Lung (tissue), 12 donors: ENCODE measurements around the gene GPR87. TPM values are rescaled to one million over a fixed set of nuclear protein-coding genes. Genes with fewer than 3 reads are reported as not detected.

Experiments used
- ATAC-seq: fragments of 200-7000 bp; cut with Tn5 transposase; one replicate; pipeline ENCODE4 v1.9.1; 2020; ENCODE audit warnings: moderate number of reproducible peaks; ENCODE audit not compliant: insufficient read depth, low FRiP score
- DNase-seq, 3 donors: peaks; one replicate each; pipeline ENCODE4 v3.0.0-alpha.2; 2013 to 2017
- H3K27ac ChIP-seq, 2 donors: one replicate each; pipeline ENCODE4 v1.5.1; 2013; ENCODE audit warnings: mild to moderate bottlenecking in 2 of 2, moderate library complexity in 2 of 2, control low read depth in 1 of 2, inconsistent platforms in 1 of 2, low read depth in 1 of 2, low read length in 1 of 2
- H3K27me3 ChIP-seq, 3 donors: one replicate each; pipeline ENCODE4 v1.5.1; 2013; ENCODE audit warnings: low read length in 2 of 3; ENCODE audit not compliant: control insufficient read depth in 3 of 3, insufficient read depth in 3 of 3
- H3K36me3 ChIP-seq, 4 donors: one replicate each; pipeline ENCODE4 v1.5.1; 2013; ENCODE audit warnings: low read length in 4 of 4, mild to moderate bottlenecking in 1 of 4, moderate library complexity in 1 of 4; ENCODE audit not compliant: control insufficient read depth in 4 of 4, insufficient read depth in 4 of 4
- H3K4me1 ChIP-seq, 5 donors: one replicate each; pipeline ENCODE4 v1.5.1; 2013; ENCODE audit warnings: low read length in 5 of 5, mild to moderate bottlenecking in 2 of 5, moderate library complexity in 1 of 5; ENCODE audit not compliant: control insufficient read depth in 5 of 5, insufficient read depth in 5 of 5
- H3K4me3 ChIP-seq: one replicate; pipeline ENCODE4 v1.5.1; 2013; ENCODE audit warnings: mild to moderate bottlenecking, control low read depth, moderate library complexity
- H3K9ac ChIP-seq, 2 donors: one replicate each; pipeline ENCODE4 v1.5.1; 2013; ENCODE audit warnings: low read length in 2 of 2, control low read depth in 1 of 2; ENCODE audit not compliant: insufficient read depth in 1 of 2
- H3K9me3 ChIP-seq, 4 donors: one replicate each; pipeline ENCODE4 v1.5.1; 2013; ENCODE audit warnings: low read length in 3 of 4, mild to moderate bottlenecking in 1 of 4, moderate library complexity in 1 of 4; ENCODE audit not compliant: control insufficient read depth in 4 of 4, insufficient read depth in 3 of 4
- CTCF ChIP-seq: IDR thresholded peaks from 2 replicates; pipeline ENCODE4 v1.5.1; 2012; ENCODE audit warnings: mild to moderate bottlenecking; ENCODE audit errors: control extremely low read depth, extremely low read depth
- WGBS, 2 donors: extraction: QIAGEN DNeasy Blood & Tissue Kit; methylation state at CpG; one replicate each; pipeline ENCODE4 v1.1.7; 2013; 5-methylcytosine and 5-hydroxymethylcytosine counted together
- polyA plus RNA-seq, 2 donors: library from polyadenylated mRNA; stranded (reverse); fragments of 200-250 nt; gene quantifications; one replicate each; pipeline ENCODE4 v1.2.1, GENCODE V29; 2013
- total RNA-seq, 2 donors: library from RNA; depleted of rRNA in 1 of 2; stranded (reverse); fragments of >200 nt in 1 of 2; gene quantifications; one replicate each; pipeline ENCODE4 v1.2.1, GENCODE V29; 2014 to 2021
- donor health status: control.
- donor health status: control.
- donor health status: Bipolar disorder and iron deficiency.
- donor health status: healthy.
- donor health status: DM: yes; HTN: yes; CAD: no.

Gene GPR87
- total and polyA plus RNA-seq, 4 donors = 0.28 to 1.5 (median 1.3) TPM

- Histone ChIP-seq H3K27ac (no peak overlapping the region), H3K9me3 (no peaks in the 10 kb centered on the region), H3K4me3 (no peak overlapping the region), H3K9ac (no peak overlapping the region), H3K4me1 (no peaks in the 10 kb centered on the region), H3K27me3 (no peaks in the 10 kb centered on the region), H3K36me3 (no peaks in the 10 kb centered on the region)
- TF ChIP-seq CTCF = no peak
- no peak for DNase-seq
- ATAC-seq = no peak
- 13 to 24% methylated on average over 1 of the region's 1 CpG for WGBS, 2 donors
Measured at GRCh38 chr3:151350656-151351055, 34.0 kb upstream of the GPR87 start.

GRCh38 chr3:151347432-151347831 lies 30.8 kb upstream of the GPR87 start:
- H3K4me3 ChIP-seq = no peak overlapping the region
- 33 to 54% methylated on average over 6 of the region's 6 CpGs for WGBS, 2 donors
- H3K4me1 ChIP-seq = no peaks in the 10 kb centered on the region
- H3K36me3 ChIP-seq = no peaks in the 10 kb centered on the region
- TF ChIP-seq CTCF = no peak
- no peaks in the 10 kb centered on the region for H3K27me3 ChIP-seq
- no peak overlapping the region for H3K9ac ChIP-seq
- DNase-seq = peak in 1 of 3 donors; percentile 20
- H3K9me3 ChIP-seq = no peaks in the 10 kb centered on the region
- peak; percentile 66 for ATAC-seq
- H3K27ac ChIP-seq = no peak overlapping the region

GRCh38 chr3:151346292-151346691 lies 29.7 kb upstream of the GPR87 start:
- Histone ChIP-seq H3K36me3 (no peaks in the 10 kb centered on the region), H3K27me3 (no peaks in the 10 kb centered on the region), H3K27ac (peak overlapping the region in 1 of 2 donors; percentile 67), H3K9ac (no peak overlapping the region), H3K4me3 (no peak overlapping the region), H3K9me3 (no peaks in the 10 kb centered on the region), H3K4me1 (no peaks in the 10 kb centered on the region)
- no peak for ATAC-seq
- no peak for DNase-seq
- no peak for TF ChIP-seq CTCF
- WGBS, 2 donors = 21 to 52% methylated on average over 3 of the region's 3 CpGs

- no peak overlapping the region for H3K27ac ChIP-seq
- H3K27me3 ChIP-seq = no peaks in the 10 kb centered on the region
- H3K4me1 ChIP-seq = no peaks in the 10 kb centered on the region
- peak in 2 of 3 donors; percentile 23 to 65 for DNase-seq
- no peak for TF ChIP-seq CTCF
- H3K9ac ChIP-seq = no peak overlapping the region
- WGBS, 2 donors = 52 to 56% methylated on average over 2 of the region's 2 CpGs
- no peaks in the 10 kb centered on the region for H3K9me3 ChIP-seq
- H3K36me3 ChIP-seq = no peaks in the 10 kb centered on the region
- no peak overlapping the region for H3K4me3 ChIP-seq
- ATAC-seq = peak; percentile 28
Measured at GRCh38 chr3:151345859-151346258, 29.2 kb upstream of the GPR87 start.
